SK-N-SH (cell line): Measurements from ENCODE around the gene TRPT1. TPM values are rescaled to one million over a fixed set of nuclear protein-coding genes. Genes with fewer than 3 reads are reported as not detected.

Experiments
- CTCF ChIA-PET: fragments of 300-600, 350-600 bp; formaldehyde crosslinking; extraction: SDS; loops from one replicate; lab custom pipeline; 2021; lab: Yijun Ruan, JAX
- POLR2A ChIA-PET: fragments of 350-600 bp; sonication (Branson Sonifier 250); formaldehyde crosslinking; extraction: SDS; loops from one replicate; lab custom pipeline; 2020; ENCODE audit warnings: antibody characterized with exemption, inconsistent platforms; lab: Yijun Ruan, JAX
- DNase-seq: peaks from one replicate; pipeline ENCODE4 v3.0.0; 2012
- H2AFZ ChIP-seq: fragments of 200-600 bp; sonication (generic); 2 replicates; pipeline ENCODE4 v1.8.1; 2016; ENCODE audit warnings: antibody characterized with exemption, mild to moderate bottlenecking, low read depth
- H3F3A ChIP-seq: fragments of 200-600 bp; sonication (generic); replicated peaks from 2 replicates; pipeline ENCODE3; 2016; ENCODE audit warnings: antibody characterized with exemption, mild to moderate bottlenecking; ENCODE audit not compliant: insufficient read depth
- H3K27ac ChIP-seq, 2 experiments: fragments of 200-500 bp in 1 of 2; fragments of 200-600 bp in 1 of 2; sonication (Bioruptor generic) in 1 of 2; sonication (generic), shearing (Covaris generic) in 1 of 2; 2 replicates each; pipeline versions ENCODE4 v1.5.1 to v1.6.1; 2014 to 2016; ENCODE audit warnings: low read depth in 2 of 2, inconsistent platforms in 1 of 2, low read length in 1 of 2, mild to moderate bottlenecking in 1 of 2, mixed read lengths in 1 of 2
- H3K27me3 ChIP-seq: fragments of 200-600 bp; sonication (generic), shearing (Covaris generic); 2 replicates; pipeline ENCODE4 v1.6.1; 2016; ENCODE audit warnings: mixed run types; ENCODE audit not compliant: insufficient read depth
- H3K36me3 ChIP-seq, 2 experiments: fragments of 200-500 bp in 1 of 2; fragments of 200-600 bp in 1 of 2; sonication (Bioruptor generic) in 1 of 2; sonication (generic) in 1 of 2; replicated peaks in 1 of 2; 2 replicates each; pipeline versions ENCODE3 to v1.5.1; 2014 to 2016; ENCODE audit warnings: low read length in 1 of 2, mild to moderate bottlenecking in 1 of 2; ENCODE audit not compliant: insufficient read depth in 2 of 2, control insufficient read depth in 1 of 2
- H3K4me1 ChIP-seq, 2 experiments: fragments of 200-500 bp in 1 of 2; fragments of 200-600 bp in 1 of 2; sonication (Bioruptor generic) in 1 of 2; sonication (generic), shearing (Covaris generic) in 1 of 2; 2 replicates each; pipeline versions ENCODE4 v1.5.1 to v1.6.1; 2014 to 2016; ENCODE audit warnings: low read depth in 1 of 2, low read length in 1 of 2, mixed run types in 1 of 2; ENCODE audit not compliant: insufficient read depth in 2 of 2, control insufficient read depth in 1 of 2
- H3K4me2 ChIP-seq: fragments of 200-600 bp; sonication (generic), shearing (Covaris generic); 2 replicates; pipeline ENCODE4 v1.6.1; 2017; ENCODE audit warnings: mixed run types
- H3K4me3 ChIP-seq, 2 experiments: fragments of 200-500 bp in 1 of 2; fragments of 200-600 bp in 1 of 2; sonication (Bioruptor generic) in 1 of 2; sonication (generic), shearing (Covaris generic) in 1 of 2; 2 replicates each; pipeline versions ENCODE4 v1.5.1 to v1.8.1; 2014 to 2016; ENCODE audit warnings: low read depth in 2 of 2, inconsistent platforms in 1 of 2, low read length in 1 of 2, mild to moderate bottlenecking in 1 of 2, mixed read lengths in 1 of 2, moderate library complexity in 1 of 2
- H3K79me2 ChIP-seq: fragments of 200-600 bp; sonication (generic); 2 replicates; pipeline ENCODE4 v1.8.1; 2017; ENCODE audit warnings: mild to moderate bottlenecking; ENCODE audit not compliant: insufficient read depth
- H3K9ac ChIP-seq: fragments of 200-600 bp; sonication (generic); 2 replicates; pipeline ENCODE4 v1.6.1; 2017; ENCODE audit warnings: mixed run types
- H3K9me2 ChIP-seq: fragments of 200-600 bp; sonication (generic); 2 replicates; pipeline ENCODE4 v1.6.1; 2017; ENCODE audit warnings: mixed run types
- H3K9me3 ChIP-seq: fragments of 200-600 bp; sonication (generic); 2 replicates; pipeline ENCODE4 v1.6.1; 2017; ENCODE audit warnings: mixed run types, mild to moderate bottlenecking, moderate library complexity
- H4K20me1 ChIP-seq: fragments of 200-600 bp; sonication (generic); 2 replicates; pipeline ENCODE4 v1.6.1; 2017; ENCODE audit warnings: mild to moderate bottlenecking, mixed run types; ENCODE audit not compliant: insufficient read depth
- CHD2 ChIP-seq: fragments of 150-350 bp; IDR thresholded peaks from 2 replicates; pipeline ENCODE4 v1.6.1; 2018; ENCODE audit warnings: low read length; ENCODE audit not compliant: partially characterized antibody
- ELF1 ChIP-seq: IDR thresholded peaks from 2 replicates; pipeline ENCODE4 v1.4.0; 2012
- EZH2phosphoT487 ChIP-seq: fragments of 200-600 bp; sonication (generic); IDR thresholded peaks from 2 replicates; pipeline ENCODE4 v1.6.1; 2017; ENCODE audit warnings: low read depth, mixed run types, mild to moderate bottlenecking, antibody characterized with exemption, moderate library complexity, borderline replicate concordance
- FOXJ3 ChIP-seq: sonication (generic); formaldehyde crosslinking; IDR thresholded peaks from 2 replicates; pipeline ENCODE4 v1.5.1; 2020; ENCODE audit warnings: mild to moderate bottlenecking, missing genetic modification reagents
- GABPA ChIP-seq: IDR thresholded peaks from 2 replicates; pipeline ENCODE4 v1.4.0; 2012; ENCODE audit warnings: low read depth, mild to moderate bottlenecking
- MEF2A ChIP-seq: IDR thresholded peaks from 2 replicates; pipeline ENCODE4 v1.4.0; 2012; ENCODE audit warnings: low read depth, borderline replicate concordance
- RCOR1 ChIP-seq: fragments of 150-350 bp; IDR thresholded peaks from 2 replicates; pipeline ENCODE4 v1.6.1; 2017; ENCODE audit warnings: antibody characterized with exemption, low read length
- RFX5 ChIP-seq: IDR thresholded peaks from 2 replicates; pipeline ENCODE4 v1.6.1; 2012; ENCODE audit warnings: mild to moderate bottlenecking, improper control_type of control experiment, low read length
- TAF1 ChIP-seq: IDR thresholded peaks from 2 replicates; pipeline ENCODE4 v1.6.1; 2012; ENCODE audit warnings: low read depth, mild to moderate bottlenecking, low read length, moderate library complexity, borderline replicate concordance
- TCF12 ChIP-seq: IDR thresholded peaks from 2 replicates; pipeline ENCODE4 v1.4.0; 2012
- USF2 ChIP-seq: fragments of 150-350 bp; IDR thresholded peaks from 2 replicates; pipeline ENCODE4 v1.6.1; 2017; ENCODE audit warnings: antibody characterized with exemption, low read length, low read depth, borderline replicate concordance
- WGBS: methylation state at CpG from one replicate; pipeline ENCODE4 v1.1.6; 2017; ENCODE audit warnings: low lambda C conversion rate; 5-methylcytosine and 5-hydroxymethylcytosine counted together
- polyA plus RNA-seq, 3 experiments: library from polyadenylated mRNA; depleted of rRNA; stranded (reverse); fragments of >200 nt; gene quantifications; 2 replicates each; pipeline ENCODE4 v1.2.3, GENCODE V29; 2012
- TF ChIP-seq, protein P1 (sequence below): IDR thresholded peaks from 2 replicates; pipeline ENCODE4; 2012
- TF ChIP-seq, protein P2 (sequence below): IDR thresholded peaks from 2 replicates; pipeline ENCODE4 v1.6.1; 2012; ENCODE audit warnings: mild to moderate bottlenecking, low read depth, low read length, moderate library complexity
- TF ChIP-seq, protein P3 (sequence below): fragments of 200-600 bp; sonication (generic); IDR thresholded peaks from 2 replicates; pipeline ENCODE4 v1.6.1; 2017; ENCODE audit warnings: antibody characterized with exemption, mild to moderate bottlenecking, moderate library complexity
- TF ChIP-seq, protein P4 (sequence below): fragments of 150-350 bp; IDR thresholded peaks from 2 replicates; pipeline ENCODE4 v1.6.1; 2016; ENCODE audit warnings: mild to moderate bottlenecking, low read depth, low read length
- TF ChIP-seq, protein P5 (sequence below): IDR thresholded peaks from 2 replicates; pipeline ENCODE4 v1.4.0; 2012; ENCODE audit warnings: low read depth

Gene TRPT1
- polyA plus RNA-seq, 1 of the 3 experiments (the other 2 are of a cell fraction): 62.4 TPM

- no peak for TF ChIP-seq RFX5
- TF ChIP-seq EZH2phosphoT487: no peak
- TF ChIP-seq, protein P1, sequence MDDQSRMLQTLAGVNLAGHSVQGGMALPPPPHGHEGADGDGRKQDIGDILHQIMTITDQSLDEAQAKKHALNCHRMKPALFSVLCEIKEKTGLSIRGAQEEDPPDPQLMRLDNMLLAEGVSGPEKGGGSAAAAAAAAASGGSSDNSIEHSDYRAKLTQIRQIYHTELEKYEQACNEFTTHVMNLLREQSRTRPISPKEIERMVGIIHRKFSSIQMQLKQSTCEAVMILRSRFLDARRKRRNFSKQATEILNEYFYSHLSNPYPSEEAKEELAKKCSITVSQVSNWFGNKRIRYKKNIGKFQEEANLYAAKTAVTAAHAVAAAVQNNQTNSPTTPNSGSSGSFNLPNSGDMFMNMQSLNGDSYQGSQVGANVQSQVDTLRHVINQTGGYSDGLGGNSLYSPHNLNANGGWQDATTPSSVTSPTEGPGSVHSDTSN: no peak
- no peak for TF ChIP-seq RCOR1
- TF ChIP-seq, all 33 proteins: peak for 0
Observed at GRCh38 chr11:64258946-64259532, 33.1 kb upstream of the TRPT1 start (continued).

DNA sequence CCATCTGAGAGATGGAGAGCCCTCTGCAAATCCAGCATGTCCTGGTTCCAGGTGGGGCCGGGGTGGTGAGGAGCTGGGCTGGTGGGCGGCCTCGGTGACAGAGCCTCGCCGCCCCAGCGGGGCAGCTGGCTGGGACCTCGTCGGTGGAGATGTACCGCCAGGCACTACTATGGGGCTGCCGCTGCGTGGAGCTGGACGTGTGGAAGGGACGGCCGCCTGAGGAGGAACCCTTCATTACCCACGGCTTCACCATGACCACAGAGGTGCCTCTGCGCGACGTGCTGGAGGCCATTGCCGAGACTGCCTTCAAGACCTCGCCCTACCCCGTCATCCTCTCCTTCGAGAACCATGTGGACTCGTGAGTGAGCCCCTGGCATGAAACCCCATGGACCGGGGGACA lies 32.4 kb upstream of the TRPT1 start:
- peaks cover 6% of the 10 kb centered on the region for H4K20me1 ChIP-seq
- H3K27ac ChIP-seq: no peak overlapping the region
- H2AFZ ChIP-seq: no peak overlapping the region
- no peak for DNase-seq
- no peak overlapping the region for H3K4me2 ChIP-seq
- H3K4me3 ChIP-seq: no peak overlapping the region
- CTCF ChIA-PET: interaction anchor here (0.7 to 1.2 kb wide), 3 partner anchors 11 to 54 kb away, joined by 3 read pairs; no protein-coding TSS in a partner anchor
- H3K79me2 ChIP-seq: peaks cover 11% of the 10 kb centered on the region
- H3K9me2 ChIP-seq: no peaks in the 10 kb centered on the region
- H3F3A ChIP-seq: peaks cover 3% of the 10 kb centered on the region
- no peaks in the 10 kb centered on the region for H3K27me3 ChIP-seq
- peaks cover 22 to 43% of the 10 kb centered on the region in 2 experiments for H3K36me3 ChIP-seq
- 83% methylated on average over 7 of the region's 24 CpGs for WGBS
- peaks cover 3 to 12% of the 10 kb centered on the region in 2 experiments; a peak in 3 of 4 replicates for H3K4me1 ChIP-seq
- H3K9me3 ChIP-seq: no peaks in the 10 kb centered on the region
- TF ChIP-seq USF2: no peak
- POLR2A ChIA-PET: no interaction called here
- no peak overlapping the region for H3K9ac ChIP-seq

GRCh38 chr11:64256300-64256699 lies 30.3 kb upstream of the TRPT1 start:
- 99% methylated on average over 9 of the region's 15 CpGs for WGBS
- peaks cover 3% of the 10 kb centered on the region for H3F3A ChIP-seq
- POLR2A ChIA-PET: no interaction called here
- TF ChIP-seq FOXJ3 (no peak), GABPA (no peak), ELF1 (no peak), TAF1 (no peak), TCF12 (no peak), CHD2 (no peak), RFX5 (no peak), EZH2phosphoT487 (no peak), MEF2A (no peak)
- TF ChIP-seq, protein P2, sequence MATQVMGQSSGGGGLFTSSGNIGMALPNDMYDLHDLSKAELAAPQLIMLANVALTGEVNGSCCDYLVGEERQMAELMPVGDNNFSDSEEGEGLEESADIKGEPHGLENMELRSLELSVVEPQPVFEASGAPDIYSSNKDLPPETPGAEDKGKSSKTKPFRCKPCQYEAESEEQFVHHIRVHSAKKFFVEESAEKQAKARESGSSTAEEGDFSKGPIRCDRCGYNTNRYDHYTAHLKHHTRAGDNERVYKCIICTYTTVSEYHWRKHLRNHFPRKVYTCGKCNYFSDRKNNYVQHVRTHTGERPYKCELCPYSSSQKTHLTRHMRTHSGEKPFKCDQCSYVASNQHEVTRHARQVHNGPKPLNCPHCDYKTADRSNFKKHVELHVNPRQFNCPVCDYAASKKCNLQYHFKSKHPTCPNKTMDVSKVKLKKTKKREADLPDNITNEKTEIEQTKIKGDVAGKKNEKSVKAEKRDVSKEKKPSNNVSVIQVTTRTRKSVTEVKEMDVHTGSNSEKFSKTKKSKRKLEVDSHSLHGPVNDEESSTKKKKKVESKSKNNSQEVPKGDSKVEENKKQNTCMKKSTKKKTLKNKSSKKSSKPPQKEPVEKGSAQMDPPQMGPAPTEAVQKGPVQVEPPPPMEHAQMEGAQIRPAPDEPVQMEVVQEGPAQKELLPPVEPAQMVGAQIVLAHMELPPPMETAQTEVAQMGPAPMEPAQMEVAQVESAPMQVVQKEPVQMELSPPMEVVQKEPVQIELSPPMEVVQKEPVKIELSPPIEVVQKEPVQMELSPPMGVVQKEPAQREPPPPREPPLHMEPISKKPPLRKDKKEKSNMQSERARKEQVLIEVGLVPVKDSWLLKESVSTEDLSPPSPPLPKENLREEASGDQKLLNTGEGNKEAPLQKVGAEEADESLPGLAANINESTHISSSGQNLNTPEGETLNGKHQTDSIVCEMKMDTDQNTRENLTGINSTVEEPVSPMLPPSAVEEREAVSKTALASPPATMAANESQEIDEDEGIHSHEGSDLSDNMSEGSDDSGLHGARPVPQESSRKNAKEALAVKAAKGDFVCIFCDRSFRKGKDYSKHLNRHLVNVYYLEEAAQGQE: no peak
- TF ChIP-seq, protein P3, sequence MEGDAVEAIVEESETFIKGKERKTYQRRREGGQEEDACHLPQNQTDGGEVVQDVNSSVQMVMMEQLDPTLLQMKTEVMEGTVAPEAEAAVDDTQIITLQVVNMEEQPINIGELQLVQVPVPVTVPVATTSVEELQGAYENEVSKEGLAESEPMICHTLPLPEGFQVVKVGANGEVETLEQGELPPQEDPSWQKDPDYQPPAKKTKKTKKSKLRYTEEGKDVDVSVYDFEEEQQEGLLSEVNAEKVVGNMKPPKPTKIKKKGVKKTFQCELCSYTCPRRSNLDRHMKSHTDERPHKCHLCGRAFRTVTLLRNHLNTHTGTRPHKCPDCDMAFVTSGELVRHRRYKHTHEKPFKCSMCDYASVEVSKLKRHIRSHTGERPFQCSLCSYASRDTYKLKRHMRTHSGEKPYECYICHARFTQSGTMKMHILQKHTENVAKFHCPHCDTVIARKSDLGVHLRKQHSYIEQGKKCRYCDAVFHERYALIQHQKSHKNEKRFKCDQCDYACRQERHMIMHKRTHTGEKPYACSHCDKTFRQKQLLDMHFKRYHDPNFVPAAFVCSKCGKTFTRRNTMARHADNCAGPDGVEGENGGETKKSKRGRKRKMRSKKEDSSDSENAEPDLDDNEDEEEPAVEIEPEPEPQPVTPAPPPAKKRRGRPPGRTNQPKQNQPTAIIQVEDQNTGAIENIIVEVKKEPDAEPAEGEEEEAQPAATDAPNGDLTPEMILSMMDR: no peak
- TF ChIP-seq, protein P4, sequence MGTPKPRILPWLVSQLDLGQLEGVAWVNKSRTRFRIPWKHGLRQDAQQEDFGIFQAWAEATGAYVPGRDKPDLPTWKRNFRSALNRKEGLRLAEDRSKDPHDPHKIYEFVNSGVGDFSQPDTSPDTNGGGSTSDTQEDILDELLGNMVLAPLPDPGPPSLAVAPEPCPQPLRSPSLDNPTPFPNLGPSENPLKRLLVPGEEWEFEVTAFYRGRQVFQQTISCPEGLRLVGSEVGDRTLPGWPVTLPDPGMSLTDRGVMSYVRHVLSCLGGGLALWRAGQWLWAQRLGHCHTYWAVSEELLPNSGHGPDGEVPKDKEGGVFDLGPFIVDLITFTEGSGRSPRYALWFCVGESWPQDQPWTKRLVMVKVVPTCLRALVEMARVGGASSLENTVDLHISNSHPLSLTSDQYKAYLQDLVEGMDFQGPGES: no peak
- TF ChIP-seq, protein P5, sequence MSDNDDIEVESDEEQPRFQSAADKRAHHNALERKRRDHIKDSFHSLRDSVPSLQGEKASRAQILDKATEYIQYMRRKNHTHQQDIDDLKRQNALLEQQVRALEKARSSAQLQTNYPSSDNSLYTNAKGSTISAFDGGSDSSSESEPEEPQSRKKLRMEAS: no peak

More at GRCh38 chr11:64256300-64256699, 30.3 kb upstream of the TRPT1 start:
- H3K79me2 ChIP-seq: peaks cover 30% of the 10 kb centered on the region
- no peaks in the 10 kb centered on the region for H3K9me3 ChIP-seq
- DNase-seq: peak; percentile 19
- CTCF ChIA-PET: no interaction called here
- H3K9me2 ChIP-seq: no peaks in the 10 kb centered on the region
- no peak overlapping the region for H2AFZ ChIP-seq
- peaks cover 10 to 16% of the 10 kb centered on the region in 2 experiments; a peak in 2 of 4 replicates for H3K4me1 ChIP-seq
- H3K27me3 ChIP-seq: no peaks in the 10 kb centered on the region
- no peak overlapping the region for H3K4me2 ChIP-seq
- no peak overlapping the region for H3K27ac ChIP-seq
- peaks cover 22 to 34% of the 10 kb centered on the region in 2 experiments for H3K36me3 ChIP-seq
- no peak overlapping the region for H3K9ac ChIP-seq
- H3K4me3 ChIP-seq: no peak overlapping the region
- H4K20me1 ChIP-seq: peaks cover 14% of the 10 kb centered on the region
